Neural progenitor cell (in vitro differentiated cells): ENCODE measurements around the gene OLAH.

Source experiments
- EZH2 ChIP-seq: fragments of 200-600 bp; sonication (generic); IDR thresholded peaks from 2 replicates; pipeline ENCODE4 v1.6.1; 2017; ENCODE audit warnings: antibody characterized with exemption, mild to moderate bottlenecking, moderate library complexity
- EZH2phosphoT487 ChIP-seq: fragments of 200-600 bp; sonication (generic); IDR thresholded peaks from 2 replicates; pipeline ENCODE4 v1.6.1; 2017; ENCODE audit warnings: antibody characterized with exemption
- TF ChIP-seq, protein P1 (sequence below): fragments of 200-600 bp; sonication (generic); IDR thresholded peaks from 2 replicates; pipeline ENCODE4 v1.5.1; 2017; ENCODE audit warnings: antibody characterized with exemption, mild to moderate bottlenecking

DNA sequence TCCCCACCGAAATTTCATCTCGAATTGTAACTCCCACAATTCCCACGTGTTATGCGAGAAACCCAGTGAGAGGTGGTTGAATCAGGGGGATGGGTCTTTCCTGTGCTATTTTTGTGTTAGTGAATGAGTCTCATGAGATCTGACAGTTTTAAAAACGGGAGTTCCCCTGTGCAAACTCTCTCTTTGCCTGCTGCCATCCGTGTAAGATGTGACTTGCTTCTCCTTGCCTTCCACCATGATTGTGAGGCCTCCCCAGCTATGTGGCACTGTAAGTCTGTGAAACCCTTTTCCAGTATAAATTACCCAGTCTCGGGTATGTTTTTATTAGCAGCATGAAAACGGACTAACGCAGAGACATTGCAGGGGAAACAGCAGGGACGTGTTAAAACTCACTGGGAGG, 5.3 kb upstream of the OLAH start:
- TF ChIP-seq, protein P1, sequence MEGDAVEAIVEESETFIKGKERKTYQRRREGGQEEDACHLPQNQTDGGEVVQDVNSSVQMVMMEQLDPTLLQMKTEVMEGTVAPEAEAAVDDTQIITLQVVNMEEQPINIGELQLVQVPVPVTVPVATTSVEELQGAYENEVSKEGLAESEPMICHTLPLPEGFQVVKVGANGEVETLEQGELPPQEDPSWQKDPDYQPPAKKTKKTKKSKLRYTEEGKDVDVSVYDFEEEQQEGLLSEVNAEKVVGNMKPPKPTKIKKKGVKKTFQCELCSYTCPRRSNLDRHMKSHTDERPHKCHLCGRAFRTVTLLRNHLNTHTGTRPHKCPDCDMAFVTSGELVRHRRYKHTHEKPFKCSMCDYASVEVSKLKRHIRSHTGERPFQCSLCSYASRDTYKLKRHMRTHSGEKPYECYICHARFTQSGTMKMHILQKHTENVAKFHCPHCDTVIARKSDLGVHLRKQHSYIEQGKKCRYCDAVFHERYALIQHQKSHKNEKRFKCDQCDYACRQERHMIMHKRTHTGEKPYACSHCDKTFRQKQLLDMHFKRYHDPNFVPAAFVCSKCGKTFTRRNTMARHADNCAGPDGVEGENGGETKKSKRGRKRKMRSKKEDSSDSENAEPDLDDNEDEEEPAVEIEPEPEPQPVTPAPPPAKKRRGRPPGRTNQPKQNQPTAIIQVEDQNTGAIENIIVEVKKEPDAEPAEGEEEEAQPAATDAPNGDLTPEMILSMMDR: no peak
- TF ChIP-seq EZH2: no peak
- no peak for TF ChIP-seq EZH2phosphoT487
